Caco-2 (cell line): Measurements from ENCODE around the gene PCDHAC2. TPM values are rescaled to one million over a fixed set of nuclear protein-coding genes. Genes with fewer than 3 reads are reported as not detected.

Source experiments
- BruUV-seq: library from RNA; stranded (reverse); fragments of 400-500 nt; replicated peaks from 2 replicates; lab custom pipeline; 2021; lab: Mats Ljungman, UMichigan
- CTCF ChIA-PET: fragments of 300-600 bp; sonication (Branson Sonifier 250); formaldehyde crosslinking; loops from one replicate; lab custom pipeline; 2022; ENCODE audit warnings: antibody characterized with exemption; lab: Charles Lee
- POLR2A ChIA-PET: fragments of 300-600 bp; sonication (Branson Sonifier 250); formaldehyde crosslinking; loops from one replicate; lab custom pipeline; 2022; ENCODE audit warnings: antibody characterized with exemption; lab: Charles Lee
- DNase-seq, 2 experiments: peaks; one replicate each; pipeline versions ENCODE4 v3.0.0 to v3.0.0-alpha.2; 2020 to 2022
- H3K27me3 ChIP-seq: replicated peaks from 2 replicates; pipeline ENCODE4 v1.6.0; 2011; ENCODE audit warnings: low read length; ENCODE audit not compliant: control insufficient read depth, insufficient read depth
- H3K36me3 ChIP-seq: 2 replicates; pipeline ENCODE4 v1.5.1; 2011; ENCODE audit warnings: low read length; ENCODE audit not compliant: control insufficient read depth, insufficient read depth
- H3K4me1 ChIP-seq: fragments of 250-450 bp; sonication (Bioruptor Pico); 2 replicates; pipeline ENCODE4 v1.5.1; 2020; ENCODE audit warnings: mild to moderate bottlenecking
- H3K4me3 ChIP-seq: 2 replicates; pipeline ENCODE4 v1.5.1; 2011; ENCODE audit warnings: low read depth, mild to moderate bottlenecking, control low read depth, low read length
- H3K9me3 ChIP-seq: fragments of 250-450 bp; sonication (Bioruptor Pico); 2 replicates; pipeline ENCODE4 v1.5.1; 2020; ENCODE audit warnings: mild to moderate bottlenecking, moderate library complexity
- H3K27ac Mint-ChIP-seq: one replicate; pipeline ENCODE4 v1.8.0; 2022; ENCODE audit warnings: mixed read lengths; ENCODE audit not compliant: unreplicated experiment
- H3K27me3 Mint-ChIP-seq: one replicate; pipeline ENCODE4 v1.8.0; 2022; ENCODE audit warnings: mixed read lengths; ENCODE audit not compliant: insufficient read depth, unreplicated experiment
- H3K36me3 Mint-ChIP-seq: one replicate; pipeline ENCODE4 v1.8.0; 2022; ENCODE audit warnings: mild to moderate bottlenecking, mixed read lengths; ENCODE audit not compliant: insufficient read depth, unreplicated experiment
- H3K4me1 Mint-ChIP-seq: one replicate; pipeline ENCODE4 v1.8.0; 2022; ENCODE audit warnings: low read depth, mixed read lengths; ENCODE audit not compliant: unreplicated experiment
- H3K4me3 Mint-ChIP-seq: one replicate; pipeline ENCODE4 v1.8.0; 2022; ENCODE audit warnings: mild to moderate bottlenecking, moderate library complexity, mixed read lengths; ENCODE audit not compliant: unreplicated experiment
- H3K9me3 Mint-ChIP-seq: one replicate; pipeline ENCODE4 v1.8.0; 2022; ENCODE audit warnings: mixed read lengths; ENCODE audit not compliant: unreplicated experiment
- intact Hi-C: fragments of 100-400 bp; cut with micrococcal nuclease; formaldehyde crosslinking; loops from one replicate; pipeline ENCODE4 v1.10.0; 2022; ENCODE audit not compliant: unreplicated experiment
- total RNA-seq: library from RNA; stranded (reverse); gene quantifications from 2 replicates; pipeline ENCODE4 v1.2.3, GENCODE V29; 2022
- TF ChIP-seq, protein P1 (sequence below), 2 experiments: fragments of 200-600 bp in 1 of 2; IDR thresholded peaks; 1 replicate in 1 of 2; 2 replicates in 1 of 2; pipeline versions ENCODE4 v1.5.1 to v1.8.0; 2011 to 2022; ENCODE audit warnings: antibody characterized with exemption in 1 of 2, control low read depth in 1 of 2, inconsistent platforms in 1 of 2, low read depth in 1 of 2, low read length in 1 of 2, mild to moderate bottlenecking in 1 of 2, moderate library complexity in 1 of 2; ENCODE audit not compliant: insufficient read depth in 1 of 2, severe bottlenecking in 1 of 2, unreplicated experiment in 1 of 2

The PCDHAC2 gene
- total RNA-seq, 1 experiment from 2014 or later, result not detected

DNA sequence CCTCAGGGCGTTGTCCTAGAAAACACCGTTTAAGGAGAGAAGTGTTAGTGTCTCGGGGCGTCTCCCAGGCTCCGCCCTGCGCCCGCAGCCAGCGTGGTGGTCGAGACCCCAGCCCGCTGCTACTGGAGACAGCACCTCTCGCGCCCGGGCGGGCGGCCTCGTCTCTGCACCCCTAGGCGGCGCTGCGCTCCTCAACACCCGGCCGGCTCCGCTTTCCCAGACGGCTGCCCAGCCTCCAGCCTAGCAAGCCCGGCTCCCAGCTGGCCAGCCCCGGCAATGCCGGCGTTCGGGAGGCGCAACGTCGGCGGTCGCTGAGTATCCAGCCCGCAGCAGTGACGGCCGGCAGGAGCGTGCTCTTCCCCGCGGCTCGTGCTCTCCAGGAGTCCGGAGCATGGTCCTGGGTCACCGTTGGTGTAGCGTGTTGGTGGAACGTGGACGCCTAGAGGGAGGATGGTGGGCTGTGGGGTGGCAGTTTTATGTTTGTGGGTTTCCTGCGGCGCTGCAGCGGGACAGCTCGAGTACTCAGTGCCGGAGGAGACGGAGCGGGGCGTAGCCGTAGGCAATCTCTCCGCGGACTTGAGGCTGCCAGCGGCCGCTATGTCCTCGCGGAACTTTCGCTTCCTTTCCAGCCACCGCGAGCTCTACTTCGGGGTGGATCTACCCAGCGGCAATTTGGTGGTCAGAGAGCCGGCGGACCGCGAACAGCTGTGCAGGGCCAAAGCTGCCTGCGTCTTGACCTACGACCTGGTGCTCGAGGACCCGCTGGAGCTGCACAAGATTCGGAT, 39.6 kb upstream of the PCDHAC2 start:
- Histone ChIP-seq H3K4me1 (no peaks in the 10 kb centered on the region), H3K27me3 (no peaks in the 10 kb centered on the region), H3K36me3 (no peaks in the 10 kb centered on the region), H3K9me3 (no peaks in the 10 kb centered on the region), H3K4me3 (no peak overlapping the region)
- Mint-ChIP-seq H3K27ac (no peak overlapping the region), H3K27me3 (no peaks in the 10 kb centered on the region), H3K4me3 (no peak overlapping the region), H3K9me3 (no peaks in the 10 kb centered on the region), H3K36me3 (no peaks in the 10 kb centered on the region), H3K4me1 (no peaks in the 10 kb centered on the region)
- BruUV-seq, result no TSS peak
- DNase-seq, result no peak
- ChIA-PET CTCF (no interaction called here), POLR2A (no interaction called here)
- TF ChIP-seq, protein P1, sequence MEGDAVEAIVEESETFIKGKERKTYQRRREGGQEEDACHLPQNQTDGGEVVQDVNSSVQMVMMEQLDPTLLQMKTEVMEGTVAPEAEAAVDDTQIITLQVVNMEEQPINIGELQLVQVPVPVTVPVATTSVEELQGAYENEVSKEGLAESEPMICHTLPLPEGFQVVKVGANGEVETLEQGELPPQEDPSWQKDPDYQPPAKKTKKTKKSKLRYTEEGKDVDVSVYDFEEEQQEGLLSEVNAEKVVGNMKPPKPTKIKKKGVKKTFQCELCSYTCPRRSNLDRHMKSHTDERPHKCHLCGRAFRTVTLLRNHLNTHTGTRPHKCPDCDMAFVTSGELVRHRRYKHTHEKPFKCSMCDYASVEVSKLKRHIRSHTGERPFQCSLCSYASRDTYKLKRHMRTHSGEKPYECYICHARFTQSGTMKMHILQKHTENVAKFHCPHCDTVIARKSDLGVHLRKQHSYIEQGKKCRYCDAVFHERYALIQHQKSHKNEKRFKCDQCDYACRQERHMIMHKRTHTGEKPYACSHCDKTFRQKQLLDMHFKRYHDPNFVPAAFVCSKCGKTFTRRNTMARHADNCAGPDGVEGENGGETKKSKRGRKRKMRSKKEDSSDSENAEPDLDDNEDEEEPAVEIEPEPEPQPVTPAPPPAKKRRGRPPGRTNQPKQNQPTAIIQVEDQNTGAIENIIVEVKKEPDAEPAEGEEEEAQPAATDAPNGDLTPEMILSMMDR (IDR thresholded peaks at IDR 0.05; ENCODE audit: insufficient read depth in 1 of 2, low read depth in 1 of 2, low read length in 1 of 2, severe bottlenecking in 1 of 2, unreplicated experiment in 1 of 2), result no peak
- intact Hi-C loops, result no loop called here

DNA sequence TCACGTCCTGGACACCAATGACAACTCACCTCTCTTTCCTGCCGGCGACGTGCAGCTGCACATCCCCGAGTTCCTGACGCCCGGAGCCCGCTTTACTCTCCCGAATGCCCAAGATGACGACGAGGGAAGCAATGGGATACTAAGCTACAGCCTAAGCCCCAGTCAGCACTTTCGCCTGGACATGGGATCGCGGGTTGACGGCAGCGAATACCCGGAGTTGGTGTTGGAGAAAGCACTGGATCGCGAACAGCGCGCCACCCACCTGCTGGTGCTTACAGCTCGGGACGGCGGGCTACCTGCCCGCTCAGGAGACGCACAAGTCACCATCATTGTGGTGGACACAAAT, 39.1 kb upstream of the PCDHAC2 start:
- DNase-seq, result no peak

DNA sequence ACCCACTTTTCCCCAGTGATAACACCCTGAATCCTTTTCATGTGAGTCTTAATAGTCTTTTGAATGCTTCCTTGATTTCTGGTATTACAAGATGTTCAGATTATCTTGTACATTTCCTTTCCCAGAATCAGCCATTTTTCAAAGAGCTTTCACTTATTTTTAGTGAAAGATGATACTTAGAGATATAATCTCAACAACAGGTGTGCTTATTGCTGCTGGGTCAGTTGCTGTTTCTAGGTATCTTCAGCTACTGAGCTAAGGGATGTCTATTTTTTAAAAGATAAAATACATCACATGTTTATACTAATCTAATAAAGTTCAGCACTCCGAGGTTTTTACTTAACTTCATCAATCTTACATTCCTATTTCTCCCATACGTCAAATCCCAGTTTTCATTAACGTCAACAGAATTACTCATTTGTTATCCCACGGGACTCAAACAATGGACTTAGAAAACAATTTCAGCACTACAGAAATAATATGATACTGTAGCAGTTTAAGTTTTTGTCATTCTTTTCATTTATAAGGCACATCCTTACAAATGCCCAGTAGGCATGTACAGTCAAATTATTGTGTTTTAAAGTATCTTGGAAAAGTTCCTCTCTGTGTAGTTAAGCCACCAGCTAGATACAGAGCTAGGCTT, 31.2 kb upstream of the PCDHAC2 start:
- H3K4me1 Mint-ChIP-seq, result no peaks in the 10 kb centered on the region
- no peak for DNase-seq
- Histone ChIP-seq H3K4me3 (no peak overlapping the region), H3K4me1 (no peaks in the 10 kb centered on the region), H3K27me3 (no peaks in the 10 kb centered on the region), H3K36me3 (no peaks in the 10 kb centered on the region), H3K9me3 (no peaks in the 10 kb centered on the region)
- no peaks in the 10 kb centered on the region for H3K9me3 Mint-ChIP-seq
- TF ChIP-seq, protein P1 (IDR thresholded peaks at IDR 0.05; ENCODE audit: insufficient read depth in 1 of 2, low read depth in 1 of 2, low read length in 1 of 2, severe bottlenecking in 1 of 2, unreplicated experiment in 1 of 2), result no peak
- H3K36me3 Mint-ChIP-seq, result no peaks in the 10 kb centered on the region
- POLR2A ChIA-PET, result no interaction called here
- intact Hi-C loops, result no loop called here
- H3K27ac Mint-ChIP-seq, result no peak overlapping the region
- no TSS peak for BruUV-seq
- no peaks in the 10 kb centered on the region for H3K27me3 Mint-ChIP-seq
- CTCF ChIA-PET, result no interaction called here
- H3K4me3 Mint-ChIP-seq, result no peak overlapping the region

More for the DNA sequence above, 39.1 kb upstream of the PCDHAC2 start:
- H3K36me3 ChIP-seq, result no peaks in the 10 kb centered on the region
- Mint-ChIP-seq H3K27me3 (no peaks in the 10 kb centered on the region), H3K27ac (no peak overlapping the region), H3K36me3 (no peaks in the 10 kb centered on the region), H3K9me3 (no peaks in the 10 kb centered on the region), H3K4me3 (no peak overlapping the region), H3K4me1 (no peaks in the 10 kb centered on the region)
- H3K4me1 ChIP-seq, result no peaks in the 10 kb centered on the region
- BruUV-seq, result no TSS peak
- TF ChIP-seq, protein P1 (IDR thresholded peaks at IDR 0.05; ENCODE audit: insufficient read depth in 1 of 2, low read depth in 1 of 2, low read length in 1 of 2, severe bottlenecking in 1 of 2, unreplicated experiment in 1 of 2), result no peak
- no peaks in the 10 kb centered on the region for H3K9me3 ChIP-seq
- H3K4me3 ChIP-seq, result no peak overlapping the region
- no peaks in the 10 kb centered on the region for H3K27me3 ChIP-seq
- intact Hi-C loops, result no loop called here
- POLR2A ChIA-PET, result no interaction called here
- CTCF ChIA-PET, result no interaction called here
